ENCODE measurements around the gene CHST9. TPM values are rescaled to one million over a fixed set of nuclear protein-coding genes. Genes with fewer than 3 reads are reported as not detected.

The CHST9 gene
- total RNA-seq, 2 donors from 2014 or later: 0.07 TPM; not detected in 1

GRCh38 chr18:27073404-27073830 is 111.7 kb downstream of the CHST9 start:
- TF ChIP-seq CTCF (IDR thresholded peaks at IDR 0.05): no peak
- H3K4me3 ChIP-seq: no peak overlapping the region
- no peak for DNase-seq (ENCODE audit: low spot score)
- no peaks in the 10 kb centered on the region for H3K36me3 ChIP-seq
- no peaks in the 10 kb centered on the region for H3K9me3 ChIP-seq
- no peaks in the 10 kb centered on the region for H3K4me1 ChIP-seq (ENCODE audit: control insufficient read depth in 1 of 2, low read depth in 2 of 2)
- no peak for ATAC-seq (ENCODE audit: insufficient number of reproducible peaks, low FRiP score, low read depth)
- H3K27ac ChIP-seq: no peak overlapping the region
- no peaks in the 10 kb centered on the region for H3K27me3 ChIP-seq (replicated peaks; ENCODE audit: insufficient read depth)

GRCh38 chr18:27064673-27065072 is 120.4 kb downstream of the CHST9 start:
- ATAC-seq (ENCODE audit: insufficient number of reproducible peaks, low FRiP score, low read depth) (no peak), DNase-seq (ENCODE audit: low spot score) (no peak)
- no peaks in the 10 kb centered on the region for H3K9me3 ChIP-seq
- H3K4me1 ChIP-seq (ENCODE audit: control insufficient read depth in 1 of 2, low read depth in 2 of 2): no peaks in the 10 kb centered on the region
- no peak overlapping the region for H3K27ac ChIP-seq
- H3K4me3 ChIP-seq: no peak overlapping the region
- H3K36me3 ChIP-seq: no peaks in the 10 kb centered on the region
- no peaks in the 10 kb centered on the region for H3K27me3 ChIP-seq (replicated peaks; ENCODE audit: insufficient read depth)
- no peak for TF ChIP-seq CTCF (IDR thresholded peaks at IDR 0.05)

- DNase-seq (ENCODE audit: low spot score) (no peak), ATAC-seq (ENCODE audit: insufficient number of reproducible peaks, low FRiP score, low read depth) (no peak)
- Histone ChIP-seq H3K36me3 (no peaks in the 10 kb centered on the region), H3K9me3 (no peaks in the 10 kb centered on the region), H3K4me3 (no peak overlapping the region), H3K4me1 (ENCODE audit: control insufficient read depth in 1 of 2, low read depth in 2 of 2) (no peaks in the 10 kb centered on the region), H3K27me3 (replicated peaks; ENCODE audit: insufficient read depth) (no peaks in the 10 kb centered on the region), H3K27ac (no peak overlapping the region)
- no peak for TF ChIP-seq CTCF (IDR thresholded peaks at IDR 0.05)
Measured at GRCh38 chr18:27062802-27063201, 122.3 kb downstream of the CHST9 start.

GRCh38 chr18:27061488-27062095 is 123.5 kb downstream of the CHST9 start:
- H3K27me3 ChIP-seq (replicated peaks; ENCODE audit: insufficient read depth): no peaks in the 10 kb centered on the region
- H3K27ac ChIP-seq: no peak overlapping the region
- H3K36me3 ChIP-seq: no peaks in the 10 kb centered on the region
- no peak for TF ChIP-seq CTCF (IDR thresholded peaks at IDR 0.05)
- H3K4me3 ChIP-seq: no peak overlapping the region
- no peaks in the 10 kb centered on the region for H3K4me1 ChIP-seq (ENCODE audit: control insufficient read depth in 1 of 2, low read depth in 2 of 2)
- DNase-seq (ENCODE audit: low spot score): no peak
- no peaks in the 10 kb centered on the region for H3K9me3 ChIP-seq
- ATAC-seq (ENCODE audit: insufficient number of reproducible peaks, low FRiP score, low read depth): no peak

- no peak for DNase-seq (ENCODE audit: low spot score)
- H3K27ac ChIP-seq: no peak overlapping the region
Measured at GRCh38 chr18:27057519-27058234, 127.4 kb downstream of the CHST9 start.

More at GRCh38 chr18:27057519-27058234, 127.4 kb downstream of the CHST9 start:
- ATAC-seq (ENCODE audit: insufficient number of reproducible peaks, low FRiP score, low read depth): no peak
- Histone ChIP-seq H3K4me1 (ENCODE audit: control insufficient read depth in 1 of 2, low read depth in 2 of 2) (no peaks in the 10 kb centered on the region), H3K36me3 (no peaks in the 10 kb centered on the region), H3K4me3 (no peak overlapping the region), H3K27me3 (replicated peaks; ENCODE audit: insufficient read depth) (no peaks in the 10 kb centered on the region), H3K9me3 (no peaks in the 10 kb centered on the region)
- TF ChIP-seq CTCF (IDR thresholded peaks at IDR 0.05): no peak
